ENCODE data around the gene CKMT2.

The CKMT2 gene

GRCh38 chr5:81247441-81247972 lies 14.4 kb downstream of the CKMT2 start:
- H3K27ac ChIP-seq = no peak overlapping the region

GRCh38 chr5:81249240-81249639 lies 16.1 kb downstream of the CKMT2 start:
- H3K27ac ChIP-seq = no peak overlapping the region
- TF ChIP-seq CTCF (IDR thresholded peaks at IDR 0.05) = no peak
- TF ChIP-seq ZFX (IDR thresholded peaks at IDR 0.05; ENCODE audit: borderline replicate concordance) = no peak

More at GRCh38 chr5:81247441-81247972, 14.4 kb downstream of the CKMT2 start:
- TF ChIP-seq CTCF (IDR thresholded peaks at IDR 0.05) (no peak), ZFX (IDR thresholded peaks at IDR 0.05; ENCODE audit: borderline replicate concordance) (no peak)

- TF ChIP-seq ZFX (IDR thresholded peaks at IDR 0.05; ENCODE audit: borderline replicate concordance) (no peak), CTCF (IDR thresholded peaks at IDR 0.05) (no peak)
- no peak overlapping the region for H3K27ac ChIP-seq
Measured at GRCh38 chr5:81250004-81250403, 16.9 kb downstream of the CKMT2 start.

GRCh38 chr5:81251922-81252321 lies 18.8 kb downstream of the CKMT2 start:
- TF ChIP-seq ZFX (IDR thresholded peaks at IDR 0.05; ENCODE audit: borderline replicate concordance) = no peak
- no peak for TF ChIP-seq CTCF (IDR thresholded peaks at IDR 0.05)
- H3K27ac ChIP-seq = no peak overlapping the region

- no peak for TF ChIP-seq CTCF (IDR thresholded peaks at IDR 0.05)
- no peak for TF ChIP-seq ZFX (IDR thresholded peaks at IDR 0.05; ENCODE audit: borderline replicate concordance)
- no peak overlapping the region for H3K27ac ChIP-seq
Measured at GRCh38 chr5:81252904-81253303, 19.8 kb downstream of the CKMT2 start.

- TF ChIP-seq CTCF (IDR thresholded peaks at IDR 0.05) (no peak), ZFX (IDR thresholded peaks at IDR 0.05; ENCODE audit: borderline replicate concordance) (no peak)
- no peak overlapping the region for H3K27ac ChIP-seq
Measured at GRCh38 chr5:81253875-81254274, 20.8 kb downstream of the CKMT2 start.

GRCh38 chr5:81254886-81255559 lies 21.9 kb downstream of the CKMT2 start:
- H3K27ac ChIP-seq = no peak overlapping the region
- TF ChIP-seq CTCF (IDR thresholded peaks at IDR 0.05) = no peak
- no peak for TF ChIP-seq ZFX (IDR thresholded peaks at IDR 0.05; ENCODE audit: borderline replicate concordance)

Measured in 22Rv1 (cell line).